HEK293 (cell line): ENCODE measurements around the gene CPXM2.

Experiments
- CTCF ChIA-PET: fragments of 350-600 bp; formaldehyde crosslinking; extraction: SDS; loops from one replicate; lab custom pipeline; 2021; ENCODE audit warnings: antibody characterized with exemption; lab: Yijun Ruan, JAX
- POLR2A ChIA-PET: fragments of 300-600 bp; formaldehyde crosslinking; extraction: SDS; loops from one replicate; lab custom pipeline; 2020; ENCODE audit warnings: antibody characterized with exemption, inconsistent platforms; lab: Yijun Ruan, JAX
- H3K27ac ChIP-seq: fragments of 200-500 bp; sonication (Bioruptor generic); 2 replicates; pipeline ENCODE4 v1.5.1; 2014; ENCODE audit warnings: low read depth, low read length, control low read depth, inconsistent platforms; ENCODE audit errors: extremely low read depth
- H3K36me3 ChIP-seq, 2 experiments: fragments of 200-500 bp in 1 of 2; sonication (Bioruptor generic) in 1 of 2; 1 replicate in 1 of 2; 2 replicates in 1 of 2; pipeline ENCODE4 v1.5.1; 2014 to 2017; ENCODE audit warnings: inconsistent platforms in 2 of 2, low read length in 2 of 2; ENCODE audit not compliant: control insufficient read depth in 2 of 2, insufficient read depth in 1 of 2
- H3K4me1 ChIP-seq: fragments of 200-500 bp; sonication (Bioruptor generic); 2 replicates; pipeline ENCODE4 v1.5.1; 2014; ENCODE audit warnings: mild to moderate bottlenecking, low read length, inconsistent platforms; ENCODE audit not compliant: control insufficient read depth, insufficient read depth
- H3K4me3 ChIP-seq: 2 replicates; pipeline ENCODE4 v1.5.1; 2011; ENCODE audit warnings: low read depth, mild to moderate bottlenecking, control low read depth, low read length, moderate library complexity
- H3K9me3 ChIP-seq: fragments of 200-500 bp; sonication (Bioruptor generic); 2 replicates; pipeline ENCODE4 v1.5.1; 2014; ENCODE audit warnings: low read depth, low read length, inconsistent platforms; ENCODE audit not compliant: control insufficient read depth, insufficient read depth
- BCL11B ChIP-seq: fragments of 450-650 bp; formaldehyde crosslinking; IDR thresholded peaks from 2 replicates; pipeline ENCODE4 v1.5.1; 2016; ENCODE audit warnings: low read depth, missing biosample characterization, missing genetic modification characterization
- BCL6B ChIP-seq: fragments of 450-650 bp; formaldehyde crosslinking; IDR thresholded peaks from 2 replicates; pipeline ENCODE4 v1.5.1; 2017; ENCODE audit warnings: missing biosample characterization, missing genetic modification characterization
- GLI2 ChIP-seq: fragments of 450-650 bp; formaldehyde crosslinking; IDR thresholded peaks from 2 replicates; pipeline ENCODE4; 2017; ENCODE audit warnings: missing biosample characterization, missing genetic modification characterization, low read depth, borderline replicate concordance
- HOXD13 ChIP-seq: sonication (generic); formaldehyde crosslinking; IDR thresholded peaks from 2 replicates; pipeline ENCODE4 v1.8.0; 2022; ENCODE audit warnings: missing genetic modification reagents, borderline replicate concordance
- KLF9 ChIP-seq: fragments of 450-650 bp; formaldehyde crosslinking; IDR thresholded peaks from 2 replicates; pipeline ENCODE4 v1.5.1; 2016; ENCODE audit warnings: missing biosample characterization, missing genetic modification characterization, low read depth
- SCRT2 ChIP-seq: fragments of 450-650 bp; formaldehyde crosslinking; IDR thresholded peaks from 2 replicates; pipeline ENCODE4 v1.5.1; 2016; ENCODE audit warnings: missing biosample characterization, missing genetic modification characterization
- YY2 ChIP-seq: fragments of 450-650 bp; formaldehyde crosslinking; IDR thresholded peaks from 2 replicates; pipeline ENCODE4 v1.5.1; 2016; ENCODE audit warnings: missing biosample characterization, missing genetic modification characterization
- ZBTB48 ChIP-seq: fragments of 450-650 bp; formaldehyde crosslinking; IDR thresholded peaks from 2 replicates; pipeline ENCODE4 v1.5.1; 2016; ENCODE audit warnings: missing biosample characterization, missing genetic modification characterization
- ZBTB8A ChIP-seq: fragments of 450-650 bp; formaldehyde crosslinking; IDR thresholded peaks from 2 replicates; pipeline ENCODE4 v1.5.1; 2016; ENCODE audit warnings: missing biosample characterization, missing genetic modification characterization
- ZFP69B ChIP-seq: fragments of 450-650 bp; formaldehyde crosslinking; IDR thresholded peaks from 2 replicates; pipeline ENCODE4 v1.5.1; 2016; ENCODE audit warnings: missing biosample characterization, missing genetic modification characterization
- ZIC2 ChIP-seq: fragments of 450-650 bp; formaldehyde crosslinking; IDR thresholded peaks from 2 replicates; pipeline ENCODE4 v1.5.1; 2016; ENCODE audit warnings: missing biosample characterization, missing genetic modification characterization
- ZNF140 ChIP-seq: fragments of 450-650 bp; formaldehyde crosslinking; IDR thresholded peaks from 2 replicates; pipeline ENCODE4 v1.5.1; 2016; ENCODE audit warnings: missing biosample characterization, missing genetic modification characterization
- ZNF184 ChIP-seq: fragments of 450-650 bp; IDR thresholded peaks from 2 replicates; pipeline ENCODE4 v1.5.1; 2018; ENCODE audit warnings: missing biosample characterization, mild to moderate bottlenecking, missing genetic modification characterization
- ZNF248 ChIP-seq: fragments of 450-650 bp; formaldehyde crosslinking; IDR thresholded peaks from 2 replicates; pipeline ENCODE4 v1.5.1; 2017; ENCODE audit warnings: missing biosample characterization, missing genetic modification characterization
- ZNF335 ChIP-seq: fragments of 450-650 bp; formaldehyde crosslinking; conservative IDR thresholded peaks from 2 replicates; pipeline ENCODE4 v1.5.1; 2016; ENCODE audit warnings: missing biosample characterization, missing genetic modification characterization
- ZNF391 ChIP-seq: fragments of 450-650 bp; formaldehyde crosslinking; IDR thresholded peaks from 2 replicates; pipeline ENCODE4 v1.5.1; 2016; ENCODE audit warnings: low read depth, missing biosample characterization, missing genetic modification characterization, borderline replicate concordance
- ZNF510 ChIP-seq: fragments of 450-650 bp; formaldehyde crosslinking; IDR thresholded peaks from 2 replicates; pipeline ENCODE4 v1.5.1; 2018; ENCODE audit warnings: mild to moderate bottlenecking, missing genetic modification characterization, missing biosample characterization; ENCODE audit not compliant: insufficient replicate concordance
- ZNF560 ChIP-seq: fragments of 450-650 bp; formaldehyde crosslinking; IDR thresholded peaks from 2 replicates; pipeline ENCODE4 v1.5.1; 2017; ENCODE audit warnings: missing biosample characterization, missing genetic modification characterization, borderline replicate concordance
- ZNF658 ChIP-seq: fragments of 450-650 bp; formaldehyde crosslinking; IDR thresholded peaks from 2 replicates; pipeline ENCODE4; 2016; ENCODE audit warnings: missing biosample characterization, missing genetic modification characterization
- ZNF670 ChIP-seq: fragments of 450-650 bp; formaldehyde crosslinking; IDR thresholded peaks from 2 replicates; pipeline ENCODE4 v1.5.1; 2016; ENCODE audit warnings: missing biosample characterization, missing genetic modification characterization, low read depth
- ZNF785 ChIP-seq: fragments of 450-650 bp; formaldehyde crosslinking; IDR thresholded peaks from 2 replicates; pipeline ENCODE4 v1.5.1; 2016; ENCODE audit warnings: missing biosample characterization, missing genetic modification characterization
- ZNF830 ChIP-seq: fragments of 450-650 bp; IDR thresholded peaks from 2 replicates; pipeline ENCODE4 v1.5.0; 2018; ENCODE audit warnings: missing biosample characterization, missing genetic modification characterization, low read depth, mild to moderate bottlenecking, moderate library complexity
- ZSCAN4 ChIP-seq: fragments of 450-650 bp; formaldehyde crosslinking; IDR thresholded peaks from 2 replicates; pipeline ENCODE4 v1.5.1; 2017; ENCODE audit warnings: missing biosample characterization, missing genetic modification characterization
- TF ChIP-seq, protein P1 (sequence below): fragments of 450-650 bp; IDR thresholded peaks from 2 replicates; pipeline ENCODE4 v1.5.1; 2018; ENCODE audit warnings: missing biosample characterization, mild to moderate bottlenecking, missing genetic modification characterization
- TF ChIP-seq, protein P2 (sequence below): fragments of 450-650 bp; formaldehyde crosslinking; IDR thresholded peaks from 2 replicates; pipeline ENCODE4 v1.5.1; 2016; ENCODE audit warnings: missing biosample characterization, missing genetic modification characterization
- TF ChIP-seq, protein P3 (sequence below): fragments of 450-650 bp; formaldehyde crosslinking; IDR thresholded peaks from 2 replicates; pipeline ENCODE4 v1.5.1; 2016; ENCODE audit warnings: missing biosample characterization, missing genetic modification characterization
- TF ChIP-seq, protein P4 (sequence below): fragments of 450-650 bp; formaldehyde crosslinking; IDR thresholded peaks from 2 replicates; pipeline ENCODE4 v1.5.1; 2016; ENCODE audit warnings: missing biosample characterization, missing genetic modification characterization, low read depth

The CPXM2 gene

GRCh38 chr10:123836418-123837145 is 55.0 kb downstream of the CPXM2 start:
- H3K4me1 ChIP-seq: no peaks in the 10 kb centered on the region
- H3K27ac ChIP-seq: no peak overlapping the region
- TF ChIP-seq YY2 (tag by site-specific recombination) (no peak), ZNF140 (tag by site-specific recombination) (no peak), ZNF510 (tag by site-specific recombination) (no peak), ZNF830 (tag by site-specific recombination) (no peak), ZIC2 (tag by site-specific recombination) (no peak), ZNF335 (tag by site-specific recombination) (no peak), ZNF785 (tag by site-specific recombination) (no peak), BCL11B (tag by site-specific recombination) (no peak), GLI2 (no peak), BCL6B (no peak), ZBTB8A (tag by site-specific recombination) (no peak), KLF9 (tag by site-specific recombination) (no peak), ZNF670 (no peak)
- TF ChIP-seq, protein P1, sequence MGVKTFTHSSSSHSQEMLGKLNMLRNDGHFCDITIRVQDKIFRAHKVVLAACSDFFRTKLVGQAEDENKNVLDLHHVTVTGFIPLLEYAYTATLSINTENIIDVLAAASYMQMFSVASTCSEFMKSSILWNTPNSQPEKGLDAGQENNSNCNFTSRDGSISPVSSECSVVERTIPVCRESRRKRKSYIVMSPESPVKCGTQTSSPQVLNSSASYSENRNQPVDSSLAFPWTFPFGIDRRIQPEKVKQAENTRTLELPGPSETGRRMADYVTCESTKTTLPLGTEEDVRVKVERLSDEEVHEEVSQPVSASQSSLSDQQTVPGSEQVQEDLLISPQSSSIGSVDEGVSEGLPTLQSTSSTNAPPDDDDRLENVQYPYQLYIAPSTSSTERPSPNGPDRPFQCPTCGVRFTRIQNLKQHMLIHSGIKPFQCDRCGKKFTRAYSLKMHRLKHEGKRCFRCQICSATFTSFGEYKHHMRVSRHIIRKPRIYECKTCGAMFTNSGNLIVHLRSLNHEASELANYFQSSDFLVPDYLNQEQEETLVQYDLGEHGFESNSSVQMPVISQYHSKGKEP (tag by site-specific recombination): no peak
- TF ChIP-seq, protein P2, sequence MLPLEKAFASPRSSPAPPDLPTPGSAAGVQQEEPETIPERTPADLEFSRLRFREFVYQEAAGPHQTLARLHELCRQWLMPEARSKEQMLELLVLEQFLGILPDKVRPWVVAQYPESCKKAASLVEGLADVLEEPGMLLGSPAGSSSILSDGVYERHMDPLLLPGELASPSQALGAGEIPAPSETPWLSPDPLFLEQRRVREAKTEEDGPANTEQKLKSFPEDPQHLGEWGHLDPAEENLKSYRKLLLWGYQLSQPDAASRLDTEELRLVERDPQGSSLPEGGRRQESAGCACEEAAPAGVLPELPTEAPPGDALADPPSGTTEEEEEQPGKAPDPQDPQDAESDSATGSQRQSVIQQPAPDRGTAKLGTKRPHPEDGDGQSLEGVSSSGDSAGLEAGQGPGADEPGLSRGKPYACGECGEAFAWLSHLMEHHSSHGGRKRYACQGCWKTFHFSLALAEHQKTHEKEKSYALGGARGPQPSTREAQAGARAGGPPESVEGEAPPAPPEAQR (tag by site-specific recombination): no peak
- ChIA-PET CTCF (no interaction called here), POLR2A (no interaction called here)
- H3K9me3 ChIP-seq: no peaks in the 10 kb centered on the region
- H3K36me3 ChIP-seq: no peaks in the 10 kb centered on the region
- H3K4me3 ChIP-seq: no peak overlapping the region

- ChIA-PET POLR2A (no interaction called here), CTCF (no interaction called here)
- Histone ChIP-seq H3K4me1 (no peaks in the 10 kb centered on the region), H3K27ac (no peak overlapping the region), H3K36me3 (no peaks in the 10 kb centered on the region), H3K4me3 (no peak overlapping the region), H3K9me3 (no peaks in the 10 kb centered on the region)
- no peak for TF ChIP-seq ZNF560 (tag by site-specific recombination)
- TF ChIP-seq, protein P3, sequence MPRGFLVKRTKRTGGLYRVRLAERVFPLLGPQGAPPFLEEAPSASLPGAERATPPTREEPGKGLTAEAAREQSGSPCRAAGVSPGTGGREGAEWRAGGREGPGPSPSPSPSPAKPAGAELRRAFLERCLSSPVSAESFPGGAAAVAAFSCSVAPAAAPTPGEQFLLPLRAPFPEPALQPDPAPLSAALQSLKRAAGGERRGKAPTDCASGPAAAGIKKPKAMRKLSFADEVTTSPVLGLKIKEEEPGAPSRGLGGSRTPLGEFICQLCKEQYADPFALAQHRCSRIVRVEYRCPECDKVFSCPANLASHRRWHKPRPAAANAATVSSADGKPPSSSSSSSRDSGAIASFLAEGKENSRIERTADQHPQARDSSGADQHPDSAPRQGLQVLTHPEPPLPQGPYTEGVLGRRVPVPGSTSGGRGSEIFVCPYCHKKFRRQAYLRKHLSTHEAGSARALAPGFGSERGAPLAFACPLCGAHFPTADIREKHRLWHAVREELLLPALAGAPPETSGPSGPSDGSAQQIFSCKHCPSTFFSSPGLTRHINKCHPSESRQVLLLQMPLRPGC: no peak
- no peak for TF ChIP-seq SCRT2 (tag by site-specific recombination)
- no peak for TF ChIP-seq ZNF391 (tag by site-specific recombination)
- no peak for TF ChIP-seq ZFP69B (tag by site-specific recombination)
- no peak for TF ChIP-seq ZBTB48 (tag by site-specific recombination)
- no peak for TF ChIP-seq ZNF658 (tag by site-specific recombination)
- no peak for TF ChIP-seq ZSCAN4 (tag by site-specific recombination)
- TF ChIP-seq HOXD13 (CRISPR knock-in tag): no peak
- no peak for TF ChIP-seq ZNF248 (tag by site-specific recombination)
- no peak for TF ChIP-seq ZNF184 (tag by site-specific recombination)
- TF ChIP-seq, protein P4, sequence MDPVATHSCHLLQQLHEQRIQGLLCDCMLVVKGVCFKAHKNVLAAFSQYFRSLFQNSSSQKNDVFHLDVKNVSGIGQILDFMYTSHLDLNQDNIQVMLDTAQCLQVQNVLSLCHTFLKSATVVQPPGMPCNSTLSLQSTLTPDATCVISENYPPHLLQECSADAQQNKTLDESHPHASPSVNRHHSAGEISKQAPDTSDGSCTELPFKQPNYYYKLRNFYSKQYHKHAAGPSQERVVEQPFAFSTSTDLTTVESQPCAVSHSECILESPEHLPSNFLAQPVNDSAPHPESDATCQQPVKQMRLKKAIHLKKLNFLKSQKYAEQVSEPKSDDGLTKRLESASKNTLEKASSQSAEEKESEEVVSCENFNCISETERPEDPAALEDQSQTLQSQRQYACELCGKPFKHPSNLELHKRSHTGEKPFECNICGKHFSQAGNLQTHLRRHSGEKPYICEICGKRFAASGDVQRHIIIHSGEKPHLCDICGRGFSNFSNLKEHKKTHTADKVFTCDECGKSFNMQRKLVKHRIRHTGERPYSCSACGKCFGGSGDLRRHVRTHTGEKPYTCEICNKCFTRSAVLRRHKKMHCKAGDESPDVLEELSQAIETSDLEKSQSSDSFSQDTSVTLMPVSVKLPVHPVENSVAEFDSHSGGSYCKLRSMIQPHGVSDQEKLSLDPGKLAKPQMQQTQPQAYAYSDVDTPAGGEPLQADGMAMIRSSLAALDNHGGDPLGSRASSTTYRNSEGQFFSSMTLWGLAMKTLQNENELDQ (tag by site-specific recombination): no peak
These were observed 56.0 kb downstream of the CPXM2 start for GRCh38 chr10:123835575-123835974.
